Effector CD4-positive, alpha-beta T cell (primary cell): Measurements from ENCODE around the gene SFSWAP.
"Not testable (repeated sequence)": the region's sequence is repeated elsewhere in the genome, so short reads cannot be mapped to it uniquely, and the experiment has no call there.

Experiments
- DNase-seq: peaks from one replicate; pipeline ENCODE4 v3.0.0-alpha.2; 2020

The SFSWAP gene

GRCh38 chr12:131679816-131680215, 31.1 kb upstream of the SFSWAP start:
- DNase-seq: not testable (repeated sequence)

GRCh38 chr12:131680392-131681256, 30.3 kb upstream of the SFSWAP start:
- DNase-seq: not testable (repeated sequence)

- DNase-seq: no peak
These were observed 29.7 kb upstream of the SFSWAP start for GRCh38 chr12:131681257-131681620.

- peak; percentile 78 for DNase-seq
These were observed 29.0 kb upstream of the SFSWAP start for GRCh38 chr12:131681746-131682509.

- peak; percentile 23 for DNase-seq
These were observed 28.4 kb upstream of the SFSWAP start for GRCh38 chr12:131682510-131682895.

- no peak for DNase-seq
These were observed 27.4 kb upstream of the SFSWAP start for GRCh38 chr12:131683266-131684014.

GRCh38 chr12:131684015-131684725, 26.7 kb upstream of the SFSWAP start:
- no peak for DNase-seq

- DNase-seq: no peak
These were observed 23.4 kb upstream of the SFSWAP start for GRCh38 chr12:131687346-131688125.

- DNase-seq: no peak
These were observed 22.6 kb upstream of the SFSWAP start for GRCh38 chr12:131688131-131688844.

GRCh38 chr12:131688845-131689154, 22.1 kb upstream of the SFSWAP start:
- DNase-seq: no peak

GRCh38 chr12:131690320-131690719, 20.6 kb upstream of the SFSWAP start:
- no peak for DNase-seq

- no peak for DNase-seq
These were observed 18.5 kb upstream of the SFSWAP start for GRCh38 chr12:131692431-131692830.

- DNase-seq: no peak
These were observed 17.7 kb upstream of the SFSWAP start for GRCh38 chr12:131693149-131693548.

GRCh38 chr12:131694116-131694838, 16.6 kb upstream of the SFSWAP start:
- no peak for DNase-seq

- DNase-seq: no peak
These were observed 14.9 kb upstream of the SFSWAP start for GRCh38 chr12:131695968-131696367.

GRCh38 chr12:131698286-131698685, 12.6 kb upstream of the SFSWAP start:
- no peak for DNase-seq

GRCh38 chr12:131699434-131699833, 11.5 kb upstream of the SFSWAP start:
- no peak for DNase-seq

- DNase-seq: no peak
These were observed 10.6 kb upstream of the SFSWAP start for GRCh38 chr12:131700271-131700670.

GRCh38 chr12:131701705-131702572, 9.0 kb upstream of the SFSWAP start:
- no peak for DNase-seq

- no peak for DNase-seq
These were observed 8.4 kb upstream of the SFSWAP start for GRCh38 chr12:131702573-131702877.
